ENCODE measurements around the gene DISP3. TPM values are rescaled to one million over a fixed set of nuclear protein-coding genes. Genes with fewer than 3 reads are reported as not detected.

Gene DISP3
- total RNA-seq, 1 donor: under 0.01 TPM

- no peaks in the 10 kb centered on the region for H3K36me3 ChIP-seq (ENCODE audit: insufficient read depth, low read length)
- peak; percentile 44 for DNase-seq (ENCODE audit: insufficient read length, low spot score, missing footprints)
- no peak overlapping the region for H3K4me2 ChIP-seq (ENCODE audit: insufficient read depth, low read length)
- H3K4me1 ChIP-seq (ENCODE audit: insufficient read depth, low read length): no peaks in the 10 kb centered on the region
- H3K27me3 ChIP-seq (ENCODE audit: insufficient read depth, low read length): no peaks in the 10 kb centered on the region
- H3K79me2 ChIP-seq (ENCODE audit: insufficient read depth, low read length): no peaks in the 10 kb centered on the region
- H3K9me3 ChIP-seq (ENCODE audit: low read depth, low read length): no peaks in the 10 kb centered on the region
- H3K27ac ChIP-seq (ENCODE audit: low read depth, low read length): no peak overlapping the region
- TF ChIP-seq, protein P1, sequence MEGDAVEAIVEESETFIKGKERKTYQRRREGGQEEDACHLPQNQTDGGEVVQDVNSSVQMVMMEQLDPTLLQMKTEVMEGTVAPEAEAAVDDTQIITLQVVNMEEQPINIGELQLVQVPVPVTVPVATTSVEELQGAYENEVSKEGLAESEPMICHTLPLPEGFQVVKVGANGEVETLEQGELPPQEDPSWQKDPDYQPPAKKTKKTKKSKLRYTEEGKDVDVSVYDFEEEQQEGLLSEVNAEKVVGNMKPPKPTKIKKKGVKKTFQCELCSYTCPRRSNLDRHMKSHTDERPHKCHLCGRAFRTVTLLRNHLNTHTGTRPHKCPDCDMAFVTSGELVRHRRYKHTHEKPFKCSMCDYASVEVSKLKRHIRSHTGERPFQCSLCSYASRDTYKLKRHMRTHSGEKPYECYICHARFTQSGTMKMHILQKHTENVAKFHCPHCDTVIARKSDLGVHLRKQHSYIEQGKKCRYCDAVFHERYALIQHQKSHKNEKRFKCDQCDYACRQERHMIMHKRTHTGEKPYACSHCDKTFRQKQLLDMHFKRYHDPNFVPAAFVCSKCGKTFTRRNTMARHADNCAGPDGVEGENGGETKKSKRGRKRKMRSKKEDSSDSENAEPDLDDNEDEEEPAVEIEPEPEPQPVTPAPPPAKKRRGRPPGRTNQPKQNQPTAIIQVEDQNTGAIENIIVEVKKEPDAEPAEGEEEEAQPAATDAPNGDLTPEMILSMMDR (IDR thresholded peaks at IDR 0.05; ENCODE audit: extremely low read depth, low read depth, low read length): no peak
- no peaks in the 10 kb centered on the region for H4K20me1 ChIP-seq (ENCODE audit: insufficient read depth, low read length)
- no peak overlapping the region for H3K4me3 ChIP-seq (ENCODE audit: insufficient read depth, low read length)
- no peak overlapping the region for H2AFZ ChIP-seq (ENCODE audit: low read length)
These were observed 7.5 kb upstream of the DISP3 start for GRCh38 chr1:11471473-11471872.

- Histone ChIP-seq H4K20me1 (ENCODE audit: insufficient read depth, low read length) (no peaks in the 10 kb centered on the region), H3K9me3 (ENCODE audit: low read depth, low read length) (no peaks in the 10 kb centered on the region), H2AFZ (ENCODE audit: low read length) (no peak overlapping the region), H3K4me3 (ENCODE audit: insufficient read depth, low read length) (no peak overlapping the region), H3K4me2 (ENCODE audit: insufficient read depth, low read length) (no peak overlapping the region), H3K27ac (ENCODE audit: low read depth, low read length) (no peak overlapping the region), H3K4me1 (ENCODE audit: insufficient read depth, low read length) (no peaks in the 10 kb centered on the region), H3K79me2 (ENCODE audit: insufficient read depth, low read length) (no peaks in the 10 kb centered on the region), H3K27me3 (ENCODE audit: insufficient read depth, low read length) (no peaks in the 10 kb centered on the region), H3K36me3 (ENCODE audit: insufficient read depth, low read length) (no peaks in the 10 kb centered on the region)
- peak; percentile 18 for DNase-seq (ENCODE audit: insufficient read length, low spot score, missing footprints)
- TF ChIP-seq, protein P1 (IDR thresholded peaks at IDR 0.05; ENCODE audit: extremely low read depth, low read depth, low read length): no peak
These were observed 6.7 kb upstream of the DISP3 start for GRCh38 chr1:11472284-11472683.

DNA sequence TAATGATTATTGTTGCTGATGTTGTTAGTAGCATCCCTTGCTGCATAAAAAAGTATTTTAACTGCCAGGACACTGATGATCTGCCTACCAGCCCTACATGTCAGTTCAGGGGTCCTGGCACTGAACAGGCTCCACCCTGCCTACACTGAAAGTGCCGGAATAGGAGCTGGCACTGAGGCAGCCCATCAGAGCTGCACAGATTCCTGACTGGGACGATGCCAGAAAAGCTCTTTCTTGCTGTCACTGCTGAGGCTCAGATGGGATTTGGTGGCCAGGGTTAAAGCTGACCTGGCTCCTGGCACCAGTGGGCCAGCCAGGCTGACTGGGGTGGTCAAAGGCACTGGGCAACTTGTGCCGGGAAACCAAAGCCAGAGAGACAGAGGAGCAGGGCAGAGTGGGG lies 6.2 kb upstream of the DISP3 start:
- H3K9me3 ChIP-seq (ENCODE audit: low read depth, low read length): no peaks in the 10 kb centered on the region
- no peaks in the 10 kb centered on the region for H4K20me1 ChIP-seq (ENCODE audit: insufficient read depth, low read length)
- H3K4me3 ChIP-seq (ENCODE audit: insufficient read depth, low read length): no peak overlapping the region
- no peaks in the 10 kb centered on the region for H3K4me1 ChIP-seq (ENCODE audit: insufficient read depth, low read length)
- no peaks in the 10 kb centered on the region for H3K79me2 ChIP-seq (ENCODE audit: insufficient read depth, low read length)
- no peak for DNase-seq (ENCODE audit: insufficient read length, low spot score, missing footprints)
- H3K27me3 ChIP-seq (ENCODE audit: insufficient read depth, low read length): no peaks in the 10 kb centered on the region
- no peak overlapping the region for H3K27ac ChIP-seq (ENCODE audit: low read depth, low read length)
- H3K36me3 ChIP-seq (ENCODE audit: insufficient read depth, low read length): no peaks in the 10 kb centered on the region
- H2AFZ ChIP-seq (ENCODE audit: low read length): no peak overlapping the region
- H3K4me2 ChIP-seq (ENCODE audit: insufficient read depth, low read length): no peak overlapping the region
- TF ChIP-seq, protein P1 (IDR thresholded peaks at IDR 0.05; ENCODE audit: extremely low read depth, low read depth, low read length): no peak

DNA sequence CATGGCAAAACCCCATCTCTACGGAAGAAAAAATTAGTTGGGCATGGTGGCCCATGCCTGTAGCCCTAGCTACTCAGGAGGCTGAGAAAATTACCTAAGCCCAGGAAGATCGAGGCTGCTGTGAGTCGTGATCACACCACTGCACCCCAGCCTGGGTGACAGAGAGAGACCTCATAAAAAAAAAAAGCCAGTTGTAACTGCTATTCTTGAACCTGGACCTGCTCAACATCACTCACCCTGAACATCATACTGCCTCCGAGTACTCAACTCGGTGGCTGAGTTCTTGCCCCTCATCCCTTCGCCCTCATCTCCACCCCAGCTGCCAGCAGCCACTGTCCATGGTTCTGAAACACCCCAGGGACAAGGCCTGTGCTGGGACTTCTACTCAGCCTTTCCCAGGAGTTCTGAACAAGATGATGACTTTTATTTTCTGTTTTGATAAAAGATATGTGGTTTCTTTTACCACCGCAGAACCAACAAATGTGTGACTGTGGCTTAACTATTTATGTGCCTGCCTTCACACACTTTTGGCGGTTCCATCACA lies 5.4 kb upstream of the DISP3 start:
- Histone ChIP-seq H3K4me2 (ENCODE audit: insufficient read depth, low read length) (no peak overlapping the region), H4K20me1 (ENCODE audit: insufficient read depth, low read length) (no peaks in the 10 kb centered on the region), H3K4me3 (ENCODE audit: insufficient read depth, low read length) (no peak overlapping the region), H3K4me1 (ENCODE audit: insufficient read depth, low read length) (no peaks in the 10 kb centered on the region), H3K36me3 (ENCODE audit: insufficient read depth, low read length) (no peaks in the 10 kb centered on the region), H3K9me3 (ENCODE audit: low read depth, low read length) (no peaks in the 10 kb centered on the region), H3K79me2 (ENCODE audit: insufficient read depth, low read length) (no peaks in the 10 kb centered on the region), H3K27me3 (ENCODE audit: insufficient read depth, low read length) (peaks cover 3% of the 10 kb centered on the region), H3K27ac (ENCODE audit: low read depth, low read length) (no peak overlapping the region), H2AFZ (ENCODE audit: low read length) (no peak overlapping the region)
- DNase-seq (ENCODE audit: insufficient read length, low spot score, missing footprints): peak; percentile 88
- TF ChIP-seq, protein P1 (IDR thresholded peaks at IDR 0.05; ENCODE audit: extremely low read depth, low read depth, low read length): no peak
